ENCODE results near the gene ASB15.

DNA sequence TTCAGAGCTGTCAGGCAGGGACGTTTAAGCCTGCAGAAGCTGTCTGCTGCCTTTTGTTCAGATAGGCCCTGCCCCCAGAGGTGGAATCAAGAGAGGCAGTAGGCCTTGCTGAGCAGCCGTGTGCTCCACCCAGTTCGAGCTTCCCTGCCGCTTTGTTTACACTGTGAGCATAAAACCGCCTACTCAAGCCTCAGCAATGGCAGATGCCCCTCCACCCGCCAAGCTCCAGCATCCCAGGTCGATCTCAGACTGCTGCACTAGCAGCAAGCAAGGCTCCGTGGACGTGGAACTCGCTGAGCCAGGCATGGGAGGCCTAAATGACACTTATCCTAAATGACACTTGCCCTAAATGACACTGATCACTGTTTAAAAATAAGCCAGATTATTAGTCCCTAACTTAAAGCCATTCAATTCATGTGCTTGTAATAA lies 6.8 kb upstream of the ASB15 start:
- TF ChIP-seq CTCF (IDR thresholded peaks at IDR 0.05), result no peak
- no peak for TF ChIP-seq POLR2A (IDR thresholded peaks at IDR 0.05)
- TF ChIP-seq POLR2AphosphoS5 (IDR thresholded peaks at IDR 0.05), result no peak
- no peak for TF ChIP-seq EP300 (IDR thresholded peaks at IDR 0.05)

All from sigmoid colon (tissue), 4 donors.